Esophagus squamous epithelium (tissue), 4 donors: ENCODE data around the gene CACNA1H.

ENCODE experiments used
- CTCF ChIP-seq, 6 experiments: fragments of 450-650 bp in 4 of 6; fragments of 200-600 bp in 2 of 6; sonication (generic) in 2 of 6; IDR thresholded peaks; one replicate each; pipeline ENCODE4 v1.5.1; 2016 to 2019; ENCODE audit warnings: antibody characterized with exemption in 6 of 6, mild to moderate bottlenecking in 4 of 6, moderate library complexity in 4 of 6
- POLR2A ChIP-seq, 4 donors: fragments of 450-650 bp; IDR thresholded peaks; one replicate each; pipeline ENCODE4 v1.6.1; 2017; ENCODE audit warnings: antibody characterized with exemption in 4 of 4, mild to moderate bottlenecking in 4 of 4, moderate library complexity in 3 of 4

GRCh38 chr16:1214719-1215118, 61.8 kb downstream of the CACNA1H start:
- TF ChIP-seq CTCF (IDR thresholded peaks at IDR 0.05) (no peak), POLR2A (IDR thresholded peaks at IDR 0.05) (no peak)
